HEK293 (cell line): ENCODE results near the gene PNKD.

ENCODE experiments used
- ZFP37 ChIP-seq: fragments of 450-650 bp; formaldehyde crosslinking; IDR thresholded peaks from 2 replicates; pipeline ENCODE4 v1.5.1; 2016; ENCODE audit warnings: missing biosample characterization, missing genetic modification characterization
- ZNF621 ChIP-seq: fragments of 450-650 bp; formaldehyde crosslinking; IDR thresholded peaks from 2 replicates; pipeline ENCODE4 v1.5.1; 2017; ENCODE audit warnings: missing biosample characterization, missing genetic modification characterization

DNA sequence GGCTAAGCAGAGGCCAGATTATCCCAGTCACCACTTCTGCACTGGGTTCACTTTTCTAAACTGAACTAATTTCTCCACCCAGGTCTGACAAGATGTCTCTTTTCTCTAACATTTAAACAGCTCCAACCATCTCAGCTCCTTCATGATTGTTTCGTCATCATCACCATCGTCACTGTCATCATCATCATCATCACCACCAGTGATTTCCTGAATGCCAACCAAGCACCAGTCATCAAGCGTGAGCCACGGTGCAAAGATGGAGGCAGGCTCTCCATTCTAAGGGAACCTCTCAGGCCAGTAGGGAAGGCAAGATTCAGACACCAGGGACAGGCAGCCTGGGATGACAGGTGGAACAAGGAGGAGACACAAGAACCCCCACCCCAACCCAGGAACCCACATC lies 47.5 kb downstream of the PNKD start:
- TF ChIP-seq ZNF621 (tag by site-specific recombination) (no peak), ZFP37 (tag by site-specific recombination) (no peak)
